Measurements from ENCODE around the gene PTPN1. TPM values are rescaled to one million over a fixed set of nuclear protein-coding genes. Genes with fewer than 3 reads are reported as not detected.

Gene PTPN1
- total and polyA plus RNA-seq, 2 donors (not counting 1 experiment from before 2014, with no cell fraction given), result 20.0 to 28.7 TPM

DNA sequence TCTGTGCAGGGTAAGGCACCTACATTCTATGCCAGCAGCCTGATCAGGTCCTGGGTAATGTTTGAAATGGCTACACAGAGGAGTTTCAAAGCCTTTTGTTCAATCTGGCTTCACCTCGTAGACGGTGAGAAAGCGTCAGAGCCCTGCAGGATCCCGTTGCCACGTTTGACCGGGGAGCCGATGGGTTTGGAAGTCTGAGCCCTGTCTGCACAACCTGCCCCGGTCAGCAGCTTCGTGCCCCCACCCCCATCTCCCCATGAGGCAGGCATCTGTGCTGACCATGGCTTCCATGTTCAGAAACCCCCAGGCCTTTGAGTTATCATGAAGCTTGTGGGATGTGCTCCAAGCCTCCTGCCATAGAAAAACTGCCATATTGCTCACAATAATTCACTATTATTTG, 63.9 kb downstream of the PTPN1 start:
- TF ChIP-seq EZH2 (IDR thresholded peaks at IDR 0.05; ENCODE audit: low read length, missing control alignments), result no peak
- TF ChIP-seq, protein P1, sequence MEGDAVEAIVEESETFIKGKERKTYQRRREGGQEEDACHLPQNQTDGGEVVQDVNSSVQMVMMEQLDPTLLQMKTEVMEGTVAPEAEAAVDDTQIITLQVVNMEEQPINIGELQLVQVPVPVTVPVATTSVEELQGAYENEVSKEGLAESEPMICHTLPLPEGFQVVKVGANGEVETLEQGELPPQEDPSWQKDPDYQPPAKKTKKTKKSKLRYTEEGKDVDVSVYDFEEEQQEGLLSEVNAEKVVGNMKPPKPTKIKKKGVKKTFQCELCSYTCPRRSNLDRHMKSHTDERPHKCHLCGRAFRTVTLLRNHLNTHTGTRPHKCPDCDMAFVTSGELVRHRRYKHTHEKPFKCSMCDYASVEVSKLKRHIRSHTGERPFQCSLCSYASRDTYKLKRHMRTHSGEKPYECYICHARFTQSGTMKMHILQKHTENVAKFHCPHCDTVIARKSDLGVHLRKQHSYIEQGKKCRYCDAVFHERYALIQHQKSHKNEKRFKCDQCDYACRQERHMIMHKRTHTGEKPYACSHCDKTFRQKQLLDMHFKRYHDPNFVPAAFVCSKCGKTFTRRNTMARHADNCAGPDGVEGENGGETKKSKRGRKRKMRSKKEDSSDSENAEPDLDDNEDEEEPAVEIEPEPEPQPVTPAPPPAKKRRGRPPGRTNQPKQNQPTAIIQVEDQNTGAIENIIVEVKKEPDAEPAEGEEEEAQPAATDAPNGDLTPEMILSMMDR (conservative IDR thresholded peaks at IDR 0.05 in 1 of 2, IDR thresholded peaks at IDR 0.05 in 1 of 2; ENCODE audit: low read depth in 1 of 2, low read length in 2 of 2), result no peak
- Histone ChIP-seq H3K27me3 (ENCODE audit: control insufficient read depth, insufficient read depth, low read length) (no peaks in the 10 kb centered on the region), H3K79me2 (ENCODE audit: control insufficient read depth, insufficient read depth, low read length) (peaks cover 7% of the 10 kb centered on the region), H3K4me1 (ENCODE audit: control insufficient read depth, extremely low read depth, insufficient read depth, low read length) (peaks cover 11% of the 10 kb centered on the region), H3K36me3 (ENCODE audit: control insufficient read depth, insufficient read depth, low read length) (peaks cover 6% of the 10 kb centered on the region), H3K4me2 (ENCODE audit: extremely low read depth, insufficient read depth, low read length) (no peak overlapping the region), H3K9me3 (ENCODE audit: control insufficient read depth, insufficient read depth, low read depth, low read length) (no peaks in the 10 kb centered on the region), H2AFZ (ENCODE audit: low read length) (no peak overlapping the region), H3K4me3 (replicated peaks in 1 of 4; ENCODE audit: control extremely low read depth in 1 of 4, insufficient read depth in 1 of 4, low read depth in 3 of 4, low read length in 4 of 4) (no peak overlapping the region), H4K20me1 (ENCODE audit: control insufficient read depth, extremely low read depth, insufficient read depth, low read length) (no peaks in the 10 kb centered on the region), H3K9ac (ENCODE audit: insufficient read depth, low read length) (no peak overlapping the region), H3K27ac (ENCODE audit: insufficient read depth, low read length) (no peak overlapping the region)
- no peak for DNase-seq (ENCODE audit: low read depth in 2 of 2)

DNA sequence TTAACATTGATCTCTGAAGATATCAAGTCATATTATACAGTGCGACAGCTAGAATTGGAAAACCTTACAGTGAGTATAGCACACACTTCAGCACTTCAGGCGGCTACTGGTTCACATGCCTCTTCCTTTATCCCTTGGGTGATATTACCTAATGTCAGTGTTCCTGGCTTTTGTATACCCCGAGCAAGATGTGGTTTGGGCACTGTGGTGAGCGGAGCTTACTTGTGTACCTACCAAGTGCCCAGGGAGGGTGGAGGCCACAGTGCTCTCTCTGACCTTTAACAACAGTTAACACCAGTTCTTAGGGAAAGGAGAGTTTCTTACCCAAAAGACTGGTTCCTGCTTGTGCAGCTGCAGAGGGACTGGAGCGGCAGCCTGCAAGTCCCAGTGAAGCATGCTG, 64.4 kb downstream of the PTPN1 start:
- Histone ChIP-seq H3K36me3 (ENCODE audit: control insufficient read depth, insufficient read depth, low read length) (peaks cover 6% of the 10 kb centered on the region), H3K4me1 (ENCODE audit: control insufficient read depth, extremely low read depth, insufficient read depth, low read length) (peaks cover 11% of the 10 kb centered on the region), H3K27me3 (ENCODE audit: control insufficient read depth, insufficient read depth, low read length) (no peaks in the 10 kb centered on the region), H3K4me3 (replicated peaks in 1 of 4; ENCODE audit: control extremely low read depth in 1 of 4, insufficient read depth in 1 of 4, low read depth in 3 of 4, low read length in 4 of 4) (no peak overlapping the region), H3K9ac (ENCODE audit: insufficient read depth, low read length) (no peak overlapping the region), H4K20me1 (ENCODE audit: control insufficient read depth, extremely low read depth, insufficient read depth, low read length) (no peaks in the 10 kb centered on the region), H3K27ac (ENCODE audit: insufficient read depth, low read length) (no peak overlapping the region), H3K79me2 (ENCODE audit: control insufficient read depth, insufficient read depth, low read length) (peaks cover 7% of the 10 kb centered on the region), H3K4me2 (ENCODE audit: extremely low read depth, insufficient read depth, low read length) (no peak overlapping the region), H3K9me3 (ENCODE audit: control insufficient read depth, insufficient read depth, low read depth, low read length) (no peaks in the 10 kb centered on the region), H2AFZ (ENCODE audit: low read length) (no peak overlapping the region)
- TF ChIP-seq, protein P1 (conservative IDR thresholded peaks at IDR 0.05 in 1 of 2, IDR thresholded peaks at IDR 0.05 in 1 of 2; ENCODE audit: low read depth in 1 of 2, low read length in 2 of 2), result no peak
- no peak for TF ChIP-seq EZH2 (IDR thresholded peaks at IDR 0.05; ENCODE audit: low read length, missing control alignments)
- DNase-seq (ENCODE audit: low read depth in 2 of 2), result no peak

DNA sequence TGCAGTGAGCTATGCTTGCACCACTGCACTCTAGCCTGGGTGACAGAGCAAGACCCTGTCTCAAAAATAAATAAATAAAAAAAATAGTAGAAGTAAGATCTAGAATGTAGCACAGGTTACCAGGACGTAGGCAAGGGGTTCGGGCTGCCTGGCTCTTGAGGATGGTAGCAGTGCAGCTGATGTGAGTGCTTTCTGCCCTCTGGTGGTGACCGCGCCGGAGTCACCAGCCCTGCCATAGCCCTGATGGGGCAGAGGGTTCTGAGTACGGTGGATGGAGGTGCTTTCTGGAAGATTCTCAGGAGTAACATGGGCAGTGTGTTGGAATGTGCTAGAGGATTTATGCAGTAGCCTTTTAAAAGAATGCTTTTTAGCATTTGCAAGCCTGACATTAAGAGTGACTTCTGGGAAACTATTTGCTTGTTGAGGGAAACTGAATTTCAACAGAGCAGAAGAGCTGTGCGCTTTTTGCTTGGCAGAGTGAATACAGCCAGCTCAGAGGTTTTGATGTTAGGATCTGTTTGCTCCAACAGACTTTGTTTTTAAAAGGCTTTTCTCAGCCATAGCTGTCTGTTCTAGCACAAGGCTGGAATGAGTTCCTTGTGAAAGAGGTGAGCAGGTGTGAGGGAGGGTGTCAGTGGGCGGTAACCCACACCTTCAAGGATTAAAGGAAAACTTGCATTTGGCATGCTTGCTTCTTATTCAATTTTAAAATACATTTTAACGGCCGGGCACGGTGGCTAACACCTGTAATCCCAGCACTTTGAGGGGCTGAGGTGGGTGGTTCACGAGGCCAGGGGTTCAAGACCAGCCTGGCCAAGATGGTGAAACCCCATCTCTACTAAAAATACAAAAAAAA, 65.9 kb downstream of the PTPN1 start:
- Histone ChIP-seq H3K27ac (ENCODE audit: insufficient read depth, low read length) (no peak overlapping the region), H3K9me3 (ENCODE audit: control insufficient read depth, insufficient read depth, low read depth, low read length) (no peaks in the 10 kb centered on the region), H3K36me3 (ENCODE audit: control insufficient read depth, insufficient read depth, low read length) (peaks cover 14% of the 10 kb centered on the region), H2AFZ (ENCODE audit: low read length) (no peak overlapping the region), H3K4me1 (ENCODE audit: control insufficient read depth, extremely low read depth, insufficient read depth, low read length) (peaks cover 11% of the 10 kb centered on the region), H3K4me3 (replicated peaks in 1 of 4; ENCODE audit: control extremely low read depth in 1 of 4, insufficient read depth in 1 of 4, low read depth in 3 of 4, low read length in 4 of 4) (no peak overlapping the region), H3K4me2 (ENCODE audit: extremely low read depth, insufficient read depth, low read length) (no peak overlapping the region), H3K27me3 (ENCODE audit: control insufficient read depth, insufficient read depth, low read length) (no peaks in the 10 kb centered on the region), H3K79me2 (ENCODE audit: control insufficient read depth, insufficient read depth, low read length) (peaks cover 3% of the 10 kb centered on the region), H4K20me1 (ENCODE audit: control insufficient read depth, extremely low read depth, insufficient read depth, low read length) (no peaks in the 10 kb centered on the region), H3K9ac (ENCODE audit: insufficient read depth, low read length) (no peak overlapping the region)
- peak; percentile 46 to 70 for DNase-seq (ENCODE audit: low read depth in 2 of 2)
- TF ChIP-seq, protein P1 (conservative IDR thresholded peaks at IDR 0.05 in 1 of 2, IDR thresholded peaks at IDR 0.05 in 1 of 2; ENCODE audit: low read depth in 1 of 2, low read length in 2 of 2), result peak; percentile 62 to 79
- TF ChIP-seq EZH2 (IDR thresholded peaks at IDR 0.05; ENCODE audit: low read length, missing control alignments), result no peak
